MCF 10A (cell line): ENCODE data around the gene ASIC3. TPM values are rescaled to one million over a fixed set of nuclear protein-coding genes. Genes with fewer than 3 reads are reported as not detected.
A peak's percentile ranks its signal among the peaks of the same experiment; 100 is the strongest.

Experiments used
- BruUV-seq: library from RNA; stranded (reverse); fragments of 400-500 nt; replicated peaks from 2 replicates; lab custom pipeline; 2021; lab: Mats Ljungman, UMichigan
- CTCF ChIA-PET: fragments of 300-600 bp; sonication (Branson Sonifier 250); formaldehyde crosslinking; extraction: SDS; loops from one replicate; lab custom pipeline; 2021; ENCODE audit warnings: antibody characterized with exemption, inconsistent platforms; lab: Yijun Ruan, JAX
- POLR2A ChIA-PET: fragments of 300-600, 350-650 bp; sonication (Branson Sonifier 250); formaldehyde crosslinking; extraction: SDS; loops from one replicate; lab custom pipeline; 2020; ENCODE audit warnings: antibody characterized with exemption, inconsistent platforms; lab: Yijun Ruan, JAX
- DNase-seq: peaks from one replicate; pipeline ENCODE4 v3.0.0-alpha.2; 2018; ENCODE audit not compliant: unreplicated experiment
- H3K27ac Mint-ChIP-seq: one replicate; pipeline ENCODE4 v1.8.0; 2022; ENCODE audit warnings: mild to moderate bottlenecking, low read depth, mixed read lengths; ENCODE audit not compliant: unreplicated experiment
- H3K27me3 Mint-ChIP-seq: one replicate; pipeline ENCODE4 v1.8.0; 2022; ENCODE audit warnings: mixed read lengths; ENCODE audit not compliant: insufficient read depth, unreplicated experiment
- H3K36me3 Mint-ChIP-seq: one replicate; pipeline ENCODE4 v1.8.0; 2022; ENCODE audit warnings: mild to moderate bottlenecking, moderate library complexity, mixed read lengths; ENCODE audit not compliant: insufficient read depth, unreplicated experiment
- H3K4me1 Mint-ChIP-seq: one replicate; pipeline ENCODE4 v1.8.0; 2022; ENCODE audit warnings: mixed read lengths; ENCODE audit not compliant: insufficient read depth, unreplicated experiment
- H3K4me3 Mint-ChIP-seq: one replicate; pipeline ENCODE4 v1.8.0; 2022; ENCODE audit warnings: mild to moderate bottlenecking, moderate library complexity, mixed read lengths; ENCODE audit not compliant: unreplicated experiment
- H3K9me3 Mint-ChIP-seq: one replicate; pipeline ENCODE4 v1.8.0; 2022; ENCODE audit warnings: mixed read lengths; ENCODE audit not compliant: unreplicated experiment
- intact Hi-C: fragments of 100-400 bp; cut with micrococcal nuclease; formaldehyde crosslinking; loops from 2 replicates; pipeline ENCODE4 v1.14.1; 2022
- total RNA-seq: library from RNA; stranded (reverse); gene quantifications from 2 replicates; pipeline ENCODE4 v1.2.3, GENCODE V29; 2022
- TF ChIP-seq, protein P1 (sequence below): fragments of 200-600 bp; IDR thresholded peaks from one replicate; pipeline ENCODE4 v1.8.0; 2022; ENCODE audit warnings: antibody characterized with exemption, mild to moderate bottlenecking; ENCODE audit not compliant: unreplicated experiment

Gene ASIC3
- total RNA-seq, 1 experiment from 2014 or later: 3.9 TPM

DNA sequence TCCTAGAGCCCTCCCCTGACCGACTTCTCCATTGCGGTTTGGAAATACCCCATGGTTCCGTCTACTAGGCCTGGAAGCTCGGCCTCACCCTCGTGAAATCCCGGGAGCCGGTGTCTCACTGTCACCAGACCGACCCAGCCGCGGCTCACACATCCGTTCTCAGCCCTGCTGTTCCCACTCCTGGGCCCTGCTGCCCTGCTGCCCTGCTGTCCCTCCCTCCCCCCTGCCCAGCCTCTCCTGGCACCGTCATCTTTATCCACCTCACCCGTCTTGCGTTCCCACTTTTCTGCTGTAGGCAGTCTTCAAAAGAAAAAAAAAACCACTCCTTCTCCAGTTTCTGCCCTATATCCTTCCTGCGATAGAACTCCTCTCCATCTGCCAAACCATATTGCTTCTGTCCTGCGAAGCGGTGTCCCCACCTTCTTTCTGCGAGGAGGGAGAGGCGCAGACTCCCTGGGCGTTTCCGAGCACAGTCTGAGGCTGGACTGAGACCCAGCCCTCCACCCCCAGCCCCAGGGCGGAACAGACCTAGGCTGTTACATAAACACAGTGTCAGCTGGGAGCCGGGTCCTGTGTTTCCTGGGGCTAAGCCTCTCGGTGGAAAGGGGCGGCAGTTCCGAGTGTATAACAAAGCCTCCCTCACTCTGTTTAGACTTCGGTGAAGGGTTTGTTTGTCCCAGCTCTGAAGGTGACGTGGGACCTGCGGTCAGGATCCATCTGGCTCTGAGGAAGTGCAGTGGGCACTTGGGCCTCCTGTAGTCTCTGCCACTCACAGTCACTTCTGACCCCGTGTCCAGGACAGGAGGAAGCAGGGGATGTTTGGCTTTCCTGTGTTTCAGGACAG, 40.7 kb downstream of the ASIC3 start:
- ChIA-PET CTCF (interaction anchor here (0.6 to 15.0 kb wide), 9 partner anchors 8 to 1860 kb away, joined by 3 to 315 read pairs (median 3); no protein-coding TSS in a partner anchor), POLR2A (interaction anchor here (0.7 to 10.0 kb wide), 7 partner anchors 22 to 1951 kb away, joined by 3 to 151 read pairs (median 9); partner anchors contain the start of genes ABCB8, ABCF2, CDK5 and REPIN1)
- BruUV-seq: no TSS peak
- Mint-ChIP-seq H3K4me1 (peaks cover 34% of the 10 kb centered on the region), H3K27ac (peak overlapping the region; percentile 88), H3K4me3 (peak overlapping the region; percentile 77), H3K36me3 (peaks cover 11% of the 10 kb centered on the region), H3K27me3 (no peaks in the 10 kb centered on the region), H3K9me3 (no peaks in the 10 kb centered on the region)
- DNase-seq: peak; percentile 38
- intact Hi-C loops: loop anchor here (1.0 to 2.0 kb wide), 2 partner anchors 22 to 60 kb away; partner anchors contain the start of gene ABCB8
- TF ChIP-seq, protein P1, sequence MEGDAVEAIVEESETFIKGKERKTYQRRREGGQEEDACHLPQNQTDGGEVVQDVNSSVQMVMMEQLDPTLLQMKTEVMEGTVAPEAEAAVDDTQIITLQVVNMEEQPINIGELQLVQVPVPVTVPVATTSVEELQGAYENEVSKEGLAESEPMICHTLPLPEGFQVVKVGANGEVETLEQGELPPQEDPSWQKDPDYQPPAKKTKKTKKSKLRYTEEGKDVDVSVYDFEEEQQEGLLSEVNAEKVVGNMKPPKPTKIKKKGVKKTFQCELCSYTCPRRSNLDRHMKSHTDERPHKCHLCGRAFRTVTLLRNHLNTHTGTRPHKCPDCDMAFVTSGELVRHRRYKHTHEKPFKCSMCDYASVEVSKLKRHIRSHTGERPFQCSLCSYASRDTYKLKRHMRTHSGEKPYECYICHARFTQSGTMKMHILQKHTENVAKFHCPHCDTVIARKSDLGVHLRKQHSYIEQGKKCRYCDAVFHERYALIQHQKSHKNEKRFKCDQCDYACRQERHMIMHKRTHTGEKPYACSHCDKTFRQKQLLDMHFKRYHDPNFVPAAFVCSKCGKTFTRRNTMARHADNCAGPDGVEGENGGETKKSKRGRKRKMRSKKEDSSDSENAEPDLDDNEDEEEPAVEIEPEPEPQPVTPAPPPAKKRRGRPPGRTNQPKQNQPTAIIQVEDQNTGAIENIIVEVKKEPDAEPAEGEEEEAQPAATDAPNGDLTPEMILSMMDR: no peak

DNA sequence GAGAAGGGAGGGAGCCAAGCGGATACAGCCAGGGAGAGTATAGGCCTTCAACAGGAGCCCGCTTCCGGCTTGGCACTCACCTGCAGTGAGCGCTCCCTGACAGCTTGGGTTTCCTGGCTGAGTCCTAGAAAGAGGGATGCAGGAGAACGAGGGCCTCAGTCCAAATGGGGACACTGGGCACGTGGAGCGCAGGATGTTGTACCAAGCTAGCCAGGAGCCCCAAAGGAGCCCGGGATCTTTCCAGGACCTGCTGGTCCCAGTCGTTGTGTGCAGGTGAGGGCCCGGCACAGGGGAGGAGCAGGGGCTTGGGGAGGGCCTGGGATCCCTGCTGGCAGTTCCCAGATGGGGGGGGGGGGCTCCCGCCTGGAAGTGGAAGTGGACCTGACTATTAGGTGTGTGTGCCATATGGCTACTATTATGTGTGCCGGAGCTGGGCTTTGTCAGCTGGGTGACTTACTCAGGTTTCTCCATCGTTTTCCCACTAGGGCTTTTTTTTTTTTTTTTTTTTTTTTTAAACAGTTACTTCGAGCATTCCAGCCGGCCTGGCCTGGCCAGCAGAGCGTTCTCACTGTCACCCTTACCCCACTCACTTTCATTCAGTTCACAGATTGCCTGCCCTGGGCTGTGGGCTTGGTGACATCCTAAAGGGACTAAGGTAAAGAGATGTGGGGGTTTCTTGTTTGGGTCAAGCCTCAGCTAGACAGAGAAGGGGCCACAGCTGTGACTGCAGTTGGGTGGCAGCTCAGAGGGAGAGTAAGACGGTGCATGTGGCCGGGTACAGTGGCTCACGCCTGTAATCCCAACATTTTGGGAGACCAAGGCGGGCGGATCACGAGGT, 41.8 kb downstream of the ASIC3 start:
- H3K4me3 Mint-ChIP-seq: peak overlapping the region; percentile 77
- POLR2A ChIA-PET: interaction anchor here (0.6 to 10.0 kb wide), 4 partner anchors 24 to 1067 kb away, joined by 3 to 151 read pairs (median 66); partner anchors contain the start of genes CDK5 and SLC4A2
- no peak for DNase-seq
- peaks cover 11% of the 10 kb centered on the region for H3K36me3 Mint-ChIP-seq
- TF ChIP-seq, protein P1: no peak
- CTCF ChIA-PET: interaction anchor here (0.6 to 15.0 kb wide), 11 partner anchors 9 to 1861 kb away, joined by 3 to 315 read pairs (median 5); partner anchors contain the start of gene FASTK
- intact Hi-C loops: loop anchor here (2.0 kb wide), 1 partner anchor 61 kb away; the partner anchor contains the start of gene ABCB8
- H3K4me1 Mint-ChIP-seq: peaks cover 32% of the 10 kb centered on the region
- no TSS peak for BruUV-seq
- no peaks in the 10 kb centered on the region for H3K27me3 Mint-ChIP-seq
- H3K9me3 Mint-ChIP-seq: no peaks in the 10 kb centered on the region
- peak overlapping the region; percentile 88 for H3K27ac Mint-ChIP-seq

DNA sequence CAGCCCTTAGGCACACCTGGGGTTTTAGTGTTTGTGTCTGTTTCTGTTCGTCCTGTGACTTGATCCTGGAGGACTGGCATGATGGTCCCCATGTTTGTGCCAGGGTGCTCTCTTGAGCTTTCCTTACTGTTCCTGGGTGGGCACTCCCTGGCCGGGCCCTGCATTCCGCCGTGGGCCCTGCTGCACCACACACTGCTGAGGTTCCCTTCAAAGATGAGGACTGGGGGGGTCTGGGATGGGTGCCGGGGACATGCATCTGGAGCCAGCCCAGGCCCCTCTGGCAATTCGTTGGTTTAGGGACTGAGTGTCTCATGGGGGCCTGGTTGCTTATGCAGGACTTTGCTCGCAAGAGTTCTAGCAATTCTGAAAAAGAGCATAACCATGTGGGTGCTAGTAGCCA, 42.7 kb downstream of the ASIC3 start:
- intact Hi-C loops: no loop called here
- H3K4me1 Mint-ChIP-seq: peaks cover 23% of the 10 kb centered on the region
- TF ChIP-seq, protein P1: no peak
- no TSS peak for BruUV-seq
- no peaks in the 10 kb centered on the region for H3K27me3 Mint-ChIP-seq
- no peak for DNase-seq
- ChIA-PET CTCF (interaction anchor here (0.6 to 15.0 kb wide), 10 partner anchors 10 to 266 kb away, joined by 3 to 315 read pairs (median 4); partner anchors contain the start of gene FASTK), POLR2A (interaction anchor here (0.7 to 1.1 kb wide), 2 partner anchors 13 to 25 kb away, joined by 3 read pairs; no protein-coding TSS in a partner anchor)
- H3K4me3 Mint-ChIP-seq: no peak overlapping the region
- no peaks in the 10 kb centered on the region for H3K9me3 Mint-ChIP-seq
- H3K27ac Mint-ChIP-seq: no peak overlapping the region
- H3K36me3 Mint-ChIP-seq: peaks cover 13% of the 10 kb centered on the region
